Psoas muscle (tissue), 8 donors: ENCODE measurements around the gene OR2AG1. TPM values are rescaled to one million over a fixed set of nuclear protein-coding genes. Genes with fewer than 3 reads are reported as not detected.

ENCODE experiments used
- ATAC-seq, 4 donors: fragments of 200-7000 bp; cut with Tn5 transposase; one replicate each; pipeline ENCODE4 v1.9.1; 2020; ENCODE audit warnings: moderate library complexity in 3 of 4, mild to moderate bottlenecking in 2 of 4
- DNase-seq, 2 donors: peaks; one replicate each; pipeline ENCODE4 v3.0.0-alpha.2; 2020
- H3K27ac ChIP-seq: fragments of 200-600 bp; one replicate; pipeline ENCODE4 v1.8.0; 2022
- H3K27me3 ChIP-seq, 3 donors: fragments of 200-600 bp in 1 of 3; one replicate each; pipeline versions ENCODE4 v1.6.1 to v1.8.0; 2013 to 2022; ENCODE audit warnings: low read length in 2 of 3, mild to moderate bottlenecking in 2 of 3, moderate library complexity in 1 of 3; ENCODE audit not compliant: insufficient read depth in 3 of 3
- H3K36me3 ChIP-seq, 2 donors: fragments of 200-600 bp in 1 of 2; one replicate each; pipeline versions ENCODE4 v1.6.1 to v1.8.0; 2013 to 2022; ENCODE audit warnings: low read depth in 1 of 2, mild to moderate bottlenecking in 1 of 2, moderate library complexity in 1 of 2; ENCODE audit not compliant: insufficient read depth in 1 of 2
- H3K4me1 ChIP-seq: fragments of 200-600 bp; one replicate; pipeline ENCODE4 v1.8.0; 2022
- H3K4me3 ChIP-seq: fragments of 200-600 bp; one replicate; pipeline ENCODE4 v1.8.0; 2022; ENCODE audit warnings: mild to moderate bottlenecking
- H3K9me3 ChIP-seq: fragments of 200-600 bp; one replicate; pipeline ENCODE4 v1.8.0; 2022
- WGBS, 3 donors: extraction: QIAGEN DNeasy Blood & Tissue Kit; methylation state at CpG; one replicate each; pipeline versions ENCODE4 v1.1.6 to v1.1.7; 2013; 5-methylcytosine and 5-hydroxymethylcytosine counted together
- intact Hi-C, 2 donors: fragments of 100-400 bp; cut with DNase I; formaldehyde crosslinking; loops; one replicate each; pipeline versions ENCODE4 v1.11.0 to v1.14.2; 2022
- polyA plus RNA-seq, 3 donors: library from polyadenylated mRNA; stranded (reverse); fragments of 200-250 nt; gene quantifications; one replicate each; pipeline ENCODE4 v1.2.3, GENCODE V29; 2013
- total RNA-seq, 4 donors: library from RNA; stranded (reverse); fragmentation: NEBNext Ultra II Directional in 2 of 4; extraction: Animal tissue kit (Norgen Biotek cat#: 25700) in 2 of 4; gene quantifications; one replicate each; pipeline versions ENCODE4 v1.2.1 to v1.2.4, GENCODE V29; 2021 to 2023
- TF ChIP-seq, protein P1 (sequence below): fragments of 200-600 bp; IDR thresholded peaks from one replicate; pipeline ENCODE4 v1.8.0; 2022; ENCODE audit warnings: antibody characterized with exemption
- donor health status: healthy with polysubstance abuse.
- donor health status: DM: no; HTN: no; CAD: no; lungs with moderate emphysema.
- donor health status: Bipolar disorder and iron deficiency.
- donor health status: healthy.
- donor health status: DM: yes; HTN: yes; CAD: no.
- donor health status: DM: no; HTN: no; CAD: no.
- donor health status: DM: no; HTN: no; CAD: no.
- donor health status: DM: yes; HTN: yes; CAD: no.

The OR2AG1 gene
- total and polyA plus RNA-seq, 7 donors, result not detected

DNA sequence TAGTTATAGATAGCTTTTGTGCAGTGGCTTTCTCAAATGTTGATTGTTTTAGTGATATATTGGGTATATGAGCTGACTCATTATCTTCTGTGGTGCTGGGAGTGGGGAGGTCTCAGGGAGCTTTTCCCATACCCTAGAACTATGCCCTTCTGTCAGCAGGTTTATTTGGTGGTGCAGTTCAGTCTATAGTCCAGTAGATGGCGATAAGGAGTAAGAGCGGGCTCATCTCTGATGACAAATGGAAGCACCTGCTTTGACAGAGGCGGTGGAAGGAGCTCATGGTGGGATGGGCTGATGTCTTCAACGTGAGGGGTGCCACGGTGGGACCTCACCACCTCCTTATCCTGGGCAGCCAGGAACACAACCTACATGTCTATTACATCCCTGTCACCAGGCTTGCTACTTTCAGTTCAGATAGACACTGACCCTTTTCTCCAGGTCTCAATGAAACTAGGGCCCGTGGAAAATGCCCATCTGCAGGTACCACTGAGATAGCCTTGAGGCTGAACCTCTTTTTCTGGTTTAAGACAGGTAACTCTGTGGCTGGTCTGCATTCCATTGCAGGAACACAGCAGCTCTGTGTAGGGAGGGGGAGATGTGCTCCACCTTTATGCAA, 29.7 kb downstream of the OR2AG1 start:
- no peak overlapping the region for H3K4me3 ChIP-seq
- WGBS, 3 donors, result 15 to 16% (median 16%) methylated on average over 6 of the region's 6 CpGs
- H3K4me1 ChIP-seq, result no peaks in the 10 kb centered on the region
- intact Hi-C loops, result no loop called here
- H3K36me3 ChIP-seq, result no peaks in the 10 kb centered on the region
- peak in 3 of 4 donors; percentile 46 to 70 (median 55) for ATAC-seq
- no peaks in the 10 kb centered on the region for H3K9me3 ChIP-seq
- no peak overlapping the region for H3K27ac ChIP-seq
- TF ChIP-seq, protein P1, sequence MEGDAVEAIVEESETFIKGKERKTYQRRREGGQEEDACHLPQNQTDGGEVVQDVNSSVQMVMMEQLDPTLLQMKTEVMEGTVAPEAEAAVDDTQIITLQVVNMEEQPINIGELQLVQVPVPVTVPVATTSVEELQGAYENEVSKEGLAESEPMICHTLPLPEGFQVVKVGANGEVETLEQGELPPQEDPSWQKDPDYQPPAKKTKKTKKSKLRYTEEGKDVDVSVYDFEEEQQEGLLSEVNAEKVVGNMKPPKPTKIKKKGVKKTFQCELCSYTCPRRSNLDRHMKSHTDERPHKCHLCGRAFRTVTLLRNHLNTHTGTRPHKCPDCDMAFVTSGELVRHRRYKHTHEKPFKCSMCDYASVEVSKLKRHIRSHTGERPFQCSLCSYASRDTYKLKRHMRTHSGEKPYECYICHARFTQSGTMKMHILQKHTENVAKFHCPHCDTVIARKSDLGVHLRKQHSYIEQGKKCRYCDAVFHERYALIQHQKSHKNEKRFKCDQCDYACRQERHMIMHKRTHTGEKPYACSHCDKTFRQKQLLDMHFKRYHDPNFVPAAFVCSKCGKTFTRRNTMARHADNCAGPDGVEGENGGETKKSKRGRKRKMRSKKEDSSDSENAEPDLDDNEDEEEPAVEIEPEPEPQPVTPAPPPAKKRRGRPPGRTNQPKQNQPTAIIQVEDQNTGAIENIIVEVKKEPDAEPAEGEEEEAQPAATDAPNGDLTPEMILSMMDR, result peak; percentile 69
- no peak for DNase-seq
- H3K27me3 ChIP-seq, result no peaks in the 10 kb centered on the region

DNA sequence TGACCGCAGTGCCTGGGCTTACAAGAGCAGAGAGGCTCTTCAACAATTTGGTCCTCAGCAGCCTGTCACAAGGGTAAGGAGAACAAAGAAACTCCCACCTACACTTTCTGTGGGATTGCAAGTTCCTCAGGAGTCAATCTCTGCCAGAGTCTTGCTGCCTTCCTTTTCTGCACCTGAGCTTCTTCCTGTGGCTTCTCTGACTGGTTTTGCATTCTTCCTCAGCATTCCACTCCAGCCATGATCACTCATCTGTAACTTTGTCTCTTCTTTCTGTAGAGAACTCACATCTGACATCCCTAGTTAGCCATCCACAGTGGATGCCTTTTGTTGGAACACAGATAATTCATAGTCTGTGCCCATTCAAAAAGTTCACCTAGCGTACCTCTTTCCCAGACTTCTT, 30.8 kb downstream of the OR2AG1 start:
- no peaks in the 10 kb centered on the region for H3K36me3 ChIP-seq
- ATAC-seq (no peak), DNase-seq (no peak)
- H3K4me3 ChIP-seq, result no peak overlapping the region
- H3K9me3 ChIP-seq, result no peaks in the 10 kb centered on the region
- whole genome bisulfite sequencing, 3 donors, result 52 to 74% (median 61%) methylated on average over 2 of the region's 2 CpGs
- TF ChIP-seq, protein P1, result no peak
- no peak overlapping the region for H3K27ac ChIP-seq
- H3K27me3 ChIP-seq, result no peaks in the 10 kb centered on the region
- intact Hi-C loops, result no loop called here
- no peaks in the 10 kb centered on the region for H3K4me1 ChIP-seq

DNA sequence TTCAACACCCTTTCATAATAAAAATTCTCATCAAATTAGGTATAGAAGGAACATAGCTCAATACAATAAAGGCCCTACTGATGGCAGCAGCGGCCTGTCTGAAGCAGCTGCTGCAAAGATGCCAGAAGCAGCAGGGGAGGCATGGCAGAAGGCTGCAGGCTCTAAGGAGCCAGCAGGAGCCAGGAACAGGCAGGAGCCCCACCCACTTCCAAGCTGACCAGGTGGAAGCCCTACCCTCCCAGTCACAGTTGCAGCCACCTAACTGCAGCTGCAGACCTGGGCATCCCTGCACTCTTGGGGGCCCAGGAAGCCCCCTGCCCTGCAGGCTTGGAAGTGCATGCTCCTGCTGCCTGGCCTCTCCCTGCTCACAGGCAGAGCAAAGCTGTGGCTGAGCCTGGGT, 34.9 kb downstream of the OR2AG1 start:
- Histone ChIP-seq H3K9me3 (peaks cover 2% of the 10 kb centered on the region), H3K27me3 (no peaks in the 10 kb centered on the region), H3K4me1 (no peaks in the 10 kb centered on the region), H3K27ac (no peak overlapping the region), H3K36me3 (no peaks in the 10 kb centered on the region), H3K4me3 (no peak overlapping the region)
- intact Hi-C loops, result no loop called here
- ATAC-seq, result no peak
- TF ChIP-seq, protein P1, result no peak
- no peak for DNase-seq
- 30 to 47% (median 40%) methylated on average over 1 of the region's 1 CpG for WGBS, 3 donors

DNA sequence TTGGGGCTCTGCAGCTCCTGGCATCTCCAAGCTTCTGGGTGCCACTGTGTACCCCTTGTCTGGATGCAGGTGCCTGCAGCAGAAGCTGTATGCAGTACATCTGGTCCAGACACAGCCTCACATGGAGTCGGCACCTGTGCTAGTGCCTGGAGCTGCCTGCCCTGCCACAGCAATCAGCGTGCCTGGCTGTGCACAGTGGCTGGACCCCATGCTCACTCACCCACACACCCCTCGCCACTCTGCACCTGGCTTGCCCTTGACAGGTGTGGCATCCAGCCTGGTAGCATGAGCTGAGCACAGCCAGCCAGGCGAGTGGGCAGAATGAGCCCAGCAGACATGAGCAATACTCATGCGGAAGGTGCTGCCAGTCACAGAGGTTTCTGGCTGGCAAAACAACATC, 36.1 kb downstream of the OR2AG1 start:
- TF ChIP-seq, protein P1, result no peak
- H3K4me1 ChIP-seq, result no peaks in the 10 kb centered on the region
- no peak overlapping the region for H3K27ac ChIP-seq
- no peaks in the 10 kb centered on the region for H3K27me3 ChIP-seq
- 83 to 95% (median 89%) methylated on average over 5 of the region's 5 CpGs for WGBS, 3 donors
- no peaks in the 10 kb centered on the region for H3K36me3 ChIP-seq
- intact Hi-C loops, result no loop called here
- H3K4me3 ChIP-seq, result no peak overlapping the region
- no peak for ATAC-seq
- DNase-seq, result no peak
- peaks cover 2% of the 10 kb centered on the region for H3K9me3 ChIP-seq
